GM12875 (cell line): Measurements from ENCODE around the gene HTT-AS.

Experiments used
- H3K4me3 ChIP-seq: one replicate; pipeline ENCODE4 v1.5.1; 2011; ENCODE audit warnings: low read depth, low read length, control low read depth
- TF ChIP-seq, protein P1 (sequence below): IDR thresholded peaks from 2 replicates; pipeline ENCODE4 v1.5.1; 2011; ENCODE audit warnings: low read depth, mild to moderate bottlenecking, control low read depth, inconsistent platforms, low read length, moderate library complexity, borderline replicate concordance; ENCODE audit not compliant: insufficient read depth

Gene HTT-AS

GRCh38 chr4:3013839-3014350, 60.4 kb downstream of the HTT-AS start:
- TF ChIP-seq, protein P1, sequence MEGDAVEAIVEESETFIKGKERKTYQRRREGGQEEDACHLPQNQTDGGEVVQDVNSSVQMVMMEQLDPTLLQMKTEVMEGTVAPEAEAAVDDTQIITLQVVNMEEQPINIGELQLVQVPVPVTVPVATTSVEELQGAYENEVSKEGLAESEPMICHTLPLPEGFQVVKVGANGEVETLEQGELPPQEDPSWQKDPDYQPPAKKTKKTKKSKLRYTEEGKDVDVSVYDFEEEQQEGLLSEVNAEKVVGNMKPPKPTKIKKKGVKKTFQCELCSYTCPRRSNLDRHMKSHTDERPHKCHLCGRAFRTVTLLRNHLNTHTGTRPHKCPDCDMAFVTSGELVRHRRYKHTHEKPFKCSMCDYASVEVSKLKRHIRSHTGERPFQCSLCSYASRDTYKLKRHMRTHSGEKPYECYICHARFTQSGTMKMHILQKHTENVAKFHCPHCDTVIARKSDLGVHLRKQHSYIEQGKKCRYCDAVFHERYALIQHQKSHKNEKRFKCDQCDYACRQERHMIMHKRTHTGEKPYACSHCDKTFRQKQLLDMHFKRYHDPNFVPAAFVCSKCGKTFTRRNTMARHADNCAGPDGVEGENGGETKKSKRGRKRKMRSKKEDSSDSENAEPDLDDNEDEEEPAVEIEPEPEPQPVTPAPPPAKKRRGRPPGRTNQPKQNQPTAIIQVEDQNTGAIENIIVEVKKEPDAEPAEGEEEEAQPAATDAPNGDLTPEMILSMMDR, result no peak
- H3K4me3 ChIP-seq, result no peak overlapping the region
